ENCODE data around the gene FBXL17.

GRCh38 chr5:108238936-108239887, 142.7 kb downstream of the FBXL17 start:
- no peak for TF ChIP-seq CTCF (IDR thresholded peaks at IDR 0.05; ENCODE audit: insufficient read depth, low read depth, low read length)
- TF ChIP-seq EZH2 (IDR thresholded peaks at IDR 0.05; ENCODE audit: insufficient read depth, low read length): no peak
